HepG2 (cell line): ENCODE results near the gene POU2AF2. TPM values are rescaled to one million over a fixed set of nuclear protein-coding genes. Genes with fewer than 3 reads are reported as not detected.

Source experiments
- ATF4 ChIP-seq, 2 experiments: fragments of 450-650 bp in 1 of 2; sonication (generic) in 1 of 2; formaldehyde crosslinking; IDR thresholded peaks; 2 replicates each; pipeline versions ENCODE4 v1.5.0 to v1.8.0; 2020 to 2022; ENCODE audit warnings: mild to moderate bottlenecking in 1 of 2, missing genetic modification reagents in 1 of 2
- ATF5 ChIP-seq: sonication (generic); formaldehyde crosslinking; IDR thresholded peaks from 2 replicates; pipeline ENCODE4 v1.4.0; 2020; ENCODE audit warnings: mild to moderate bottlenecking, low read depth, missing genetic modification reagents
- BCLAF1 ChIP-seq: fragments of 450-650 bp; IDR thresholded peaks from 2 replicates; pipeline ENCODE4 v1.6.1; 2017; ENCODE audit warnings: mild to moderate bottlenecking
- CC2D1A ChIP-seq: sonication (generic); formaldehyde crosslinking; IDR thresholded peaks from 2 replicates; pipeline ENCODE4 v1.8.1; 2023; ENCODE audit warnings: mild to moderate bottlenecking, missing genetic modification reagents
- CENPT ChIP-seq: sonication (generic); formaldehyde crosslinking; IDR thresholded peaks from 2 replicates; pipeline ENCODE4 v1.8.0; 2022; ENCODE audit warnings: low read depth, mild to moderate bottlenecking, moderate library complexity, missing genetic modification reagents
- HDAC1 ChIP-seq: sonication (generic); formaldehyde crosslinking; IDR thresholded peaks from 2 replicates; pipeline ENCODE4 v1.5.1; 2020; ENCODE audit warnings: mild to moderate bottlenecking, missing genetic modification reagents
- HOMEZ ChIP-seq: IDR thresholded peaks from 2 replicates; pipeline ENCODE4 v1.6.1; 2016; ENCODE audit warnings: low read depth
- HOXA9 ChIP-seq: sonication (generic); formaldehyde crosslinking; IDR thresholded peaks from 2 replicates; pipeline ENCODE4 v1.8.1; 2022; ENCODE audit warnings: missing genetic modification reagents, mild to moderate bottlenecking, moderate library complexity, borderline replicate concordance
- IKZF4 ChIP-seq: sonication (generic); formaldehyde crosslinking; IDR thresholded peaks from 2 replicates; pipeline ENCODE4 v1.5.1; 2020; ENCODE audit warnings: borderline replicate concordance, mild to moderate bottlenecking, low read depth, missing genetic modification reagents; ENCODE audit errors: not compliant biosample characterization
- KLF16 ChIP-seq, 2 experiments: sonication (generic) in 1 of 2; formaldehyde crosslinking in 1 of 2; IDR thresholded peaks; 2 replicates each; pipeline versions ENCODE4 v1.6.1 to v1.8.0; 2016 to 2023; ENCODE audit warnings: missing genetic modification reagents in 2 of 2, missing compliant biosample characterization in 1 of 2
- MAFK ChIP-seq, 2 experiments: IDR thresholded peaks in 1 of 2; conservative IDR thresholded peaks in 1 of 2; 2 replicates each; pipeline ENCODE4 v1.6.1; 2011; ENCODE audit warnings: improper control_type of control experiment in 2 of 2, low read length in 2 of 2
- RBFOX2 ChIP-seq: fragments of 200-400 bp; formaldehyde crosslinking; IDR thresholded peaks from 2 replicates; pipeline ENCODE4 v1.6.1; 2017; ENCODE audit warnings: low read depth, mild to moderate bottlenecking, low read length
- SMAD3 ChIP-seq: sonication (generic); formaldehyde crosslinking; IDR thresholded peaks from 2 replicates; pipeline ENCODE4 v1.4.0; 2020; ENCODE audit warnings: missing genetic modification reagents
- TCF7 ChIP-seq: sonication (generic); IDR thresholded peaks from 2 replicates; pipeline ENCODE4 v1.6.1; 2016; ENCODE audit warnings: antibody characterized with exemption, low read depth
- TIGD3 ChIP-seq: sonication (generic); formaldehyde crosslinking; IDR thresholded peaks from 2 replicates; pipeline ENCODE4 v1.5.1; 2020; ENCODE audit warnings: mild to moderate bottlenecking, missing genetic modification reagents, borderline replicate concordance
- ZEB1 ChIP-seq: IDR thresholded peaks from 2 replicates; pipeline ENCODE4 v1.6.1; 2012; ENCODE audit warnings: mild to moderate bottlenecking, low read depth, inconsistent platforms; ENCODE audit not compliant: insufficient replicate concordance
- ZMAT3 ChIP-seq: sonication (generic); formaldehyde crosslinking; conservative IDR thresholded peaks from 2 replicates; pipeline ENCODE4 v1.7.0; 2021; ENCODE audit warnings: missing genetic modification reagents
- ZNF550 ChIP-seq: sonication (generic); formaldehyde crosslinking; IDR thresholded peaks from 2 replicates; pipeline ENCODE4 v1.4.0; 2020; ENCODE audit warnings: mild to moderate bottlenecking, missing genetic modification reagents, borderline replicate concordance
- ZNF558 ChIP-seq: sonication (generic); formaldehyde crosslinking; IDR thresholded peaks from 2 replicates; pipeline ENCODE4 v1.9.0; 2022; ENCODE audit warnings: mild to moderate bottlenecking, missing genetic modification reagents, borderline replicate concordance
- ZNF746 ChIP-seq: sonication (generic); formaldehyde crosslinking; IDR thresholded peaks from 2 replicates; pipeline ENCODE4 v1.8.0; 2022; ENCODE audit warnings: mild to moderate bottlenecking, missing genetic modification reagents
- ZNF83 ChIP-seq: sonication (generic); formaldehyde crosslinking; IDR thresholded peaks from 2 replicates; pipeline ENCODE4 v1.4.0; 2020; ENCODE audit warnings: missing genetic modification reagents, mild to moderate bottlenecking, borderline replicate concordance
- polyA plus RNA-seq, 8 experiments: library from polyadenylated mRNA; depleted of rRNA in 3 of 8; stranded (reverse) in 7 of 8; unstranded in 1 of 8; fragments of >200 nt; fragmentation: Illumina TruSeq in 4 of 8; extraction: Trizol in 4 of 8; gene quantifications; 2 replicates each; pipeline versions ENCODE4 v1.2.1 to v1.2.3, GENCODE V29; 2011 to 2016; ENCODE audit warnings: low read depth in 4 of 8, missing spikeins in 1 of 8, mixed read lengths in 1 of 8; ENCODE audit not compliant: insufficient read depth in 1 of 8
- total RNA-seq, 5 experiments: library from RNA; depleted of rRNA; stranded (reverse); fragments of >200 nt; fragmentation: Illumina TruSeq; extraction: Trizol; gene quantifications; 2 replicates each; pipeline ENCODE4 v1.2.3, GENCODE V29; 2016; ENCODE audit warnings: low read depth in 1 of 5

POU2AF2 gene
- total and polyA plus RNA-seq, 2 of the 13 experiments (the other 11 are each of a cell fraction or from before 2014, with no cell fraction given): 0.11 TPM; not detected in 1

GRCh38 chr11:111330234-111330893 lies 84.8 kb downstream of the POU2AF2 start (continued):
- TF ChIP-seq ATF4 (CRISPR knock-in tag; IDR thresholded peaks at IDR 0.05) (no peak), ZNF746 (no peak), ZNF550 (no peak), CC2D1A (CRISPR knock-in tag) (no peak), ZEB1 (no peak), TIGD3 (CRISPR knock-in tag) (no peak), HOMEZ (no peak), HDAC1 (0 out of 2 replicates have a peak, but pooled peaks have one; percentile 30), HOXA9 (CRISPR knock-in tag) (no peak), ATF5 (no peak), ZNF558 (CRISPR knock-in tag) (no peak), ZNF83 (CRISPR knock-in tag) (no peak), CENPT (CRISPR knock-in tag) (no peak), MAFK (conservative IDR thresholded peaks at IDR 0.05 in 1 of 2, IDR thresholded peaks at IDR 0.05 in 1 of 2; ENCODE audit: low read length in 2 of 2) (no peak), TCF7 (no peak), ZMAT3 (CRISPR knock-in tag) (no peak), KLF16 (CRISPR knock-in tag; IDR thresholded peaks at IDR 0.05) (no peak), SMAD3 (CRISPR knock-in tag) (no peak), BCLAF1 (no peak), IKZF4 (CRISPR knock-in tag) (no peak), RBFOX2 (no peak)
